Measurements from ENCODE around the gene EHMT1.

The EHMT1 gene

DNA sequence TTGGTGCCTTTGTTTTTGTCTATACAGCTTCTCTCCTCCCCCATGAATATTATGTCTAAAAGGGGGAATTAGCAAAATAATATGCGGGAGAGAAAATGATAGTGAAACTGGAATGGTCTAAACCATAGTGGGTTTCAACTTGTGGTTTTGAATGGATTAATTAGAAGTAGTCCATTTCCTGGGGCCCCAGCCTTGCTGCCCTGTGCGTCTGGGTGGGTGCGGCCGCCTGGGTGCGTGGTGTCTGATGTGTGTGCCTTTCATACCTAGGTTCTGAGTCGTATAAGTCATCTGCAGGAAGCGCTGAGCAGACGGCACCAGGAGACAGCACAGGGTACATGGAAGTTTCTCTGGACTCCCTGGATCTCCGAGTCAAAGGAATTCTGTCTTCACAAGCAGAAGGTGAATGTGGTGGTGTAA lies 138.8 kb downstream of the EHMT1 start:
- H3K4me1 ChIP-seq (ENCODE audit: control insufficient read depth, insufficient read depth, low read length) = no peaks in the 10 kb centered on the region
- no peak overlapping the region for H3K27ac ChIP-seq (ENCODE audit: low read depth, low read length)
- H3K4me3 ChIP-seq (ENCODE audit: low read depth, low read length) = no peak overlapping the region
- no peak overlapping the region for H3K9ac ChIP-seq (ENCODE audit: low read depth, low read length)
- no peaks in the 10 kb centered on the region for H3K27me3 ChIP-seq (ENCODE audit: control insufficient read depth, insufficient read depth, low read length)
- H3K36me3 ChIP-seq (ENCODE audit: control insufficient read depth, insufficient read depth, low read length) = peaks cover 92% of the 10 kb centered on the region
- no peaks in the 10 kb centered on the region for H3K9me3 ChIP-seq (ENCODE audit: control insufficient read depth, insufficient read depth, low read length)

DNA sequence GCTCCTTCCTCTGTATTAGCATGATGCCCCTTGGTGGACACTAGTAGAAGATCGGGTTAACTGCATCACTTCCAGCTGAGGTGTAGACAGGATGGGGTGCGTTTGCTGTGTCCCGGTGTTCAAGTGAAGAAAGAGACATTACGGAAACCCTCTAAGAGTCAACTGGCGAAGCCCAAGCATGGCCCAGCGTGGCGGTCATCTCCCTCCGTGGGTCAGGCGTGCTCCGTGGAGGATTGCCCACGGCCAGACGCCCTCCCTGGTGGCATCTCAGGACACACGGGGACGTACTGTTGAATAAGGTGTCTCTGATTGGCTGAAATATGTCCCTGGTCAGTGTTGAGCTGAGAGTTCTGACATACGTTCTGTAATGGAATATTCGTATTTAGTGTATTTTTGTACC lies 139.3 kb downstream of the EHMT1 start:
- peaks cover 92% of the 10 kb centered on the region for H3K36me3 ChIP-seq (ENCODE audit: control insufficient read depth, insufficient read depth, low read length)
- H3K4me1 ChIP-seq (ENCODE audit: control insufficient read depth, insufficient read depth, low read length) = no peaks in the 10 kb centered on the region
- H3K9ac ChIP-seq (ENCODE audit: low read depth, low read length) = no peak overlapping the region
- no peak overlapping the region for H3K4me3 ChIP-seq (ENCODE audit: low read depth, low read length)
- H3K9me3 ChIP-seq (ENCODE audit: control insufficient read depth, insufficient read depth, low read length) = no peaks in the 10 kb centered on the region
- H3K27me3 ChIP-seq (ENCODE audit: control insufficient read depth, insufficient read depth, low read length) = no peaks in the 10 kb centered on the region
- no peak overlapping the region for H3K27ac ChIP-seq (ENCODE audit: low read depth, low read length)

DNA sequence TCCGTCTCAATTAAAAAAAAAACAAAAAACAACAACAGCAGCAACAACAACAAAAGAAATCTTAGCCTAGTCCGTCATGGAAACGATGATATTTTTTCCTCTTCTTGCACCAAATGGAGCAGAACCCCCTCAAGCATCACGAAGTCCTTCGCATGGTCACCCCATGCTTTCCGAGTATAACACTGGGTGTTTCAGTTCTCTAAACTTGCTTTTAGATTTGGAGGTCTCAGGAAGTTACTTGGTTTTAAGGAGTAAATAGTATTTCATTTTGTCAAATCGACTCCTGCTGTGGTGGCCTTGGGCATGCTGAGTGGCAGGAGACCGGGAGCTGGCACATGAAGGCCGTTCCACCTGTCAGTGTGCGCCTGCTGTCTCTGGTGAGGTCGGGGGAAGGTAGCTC lies 140.3 kb downstream of the EHMT1 start:
- H3K9ac ChIP-seq (ENCODE audit: low read depth, low read length) = no peak overlapping the region
- no peaks in the 10 kb centered on the region for H3K4me1 ChIP-seq (ENCODE audit: control insufficient read depth, insufficient read depth, low read length)
- H3K27me3 ChIP-seq (ENCODE audit: control insufficient read depth, insufficient read depth, low read length) = no peaks in the 10 kb centered on the region
- H3K36me3 ChIP-seq (ENCODE audit: control insufficient read depth, insufficient read depth, low read length) = peaks cover 92% of the 10 kb centered on the region
- H3K9me3 ChIP-seq (ENCODE audit: control insufficient read depth, insufficient read depth, low read length) = no peaks in the 10 kb centered on the region
- H3K27ac ChIP-seq (ENCODE audit: low read depth, low read length) = no peak overlapping the region
- no peak overlapping the region for H3K4me3 ChIP-seq (ENCODE audit: low read depth, low read length)

DNA sequence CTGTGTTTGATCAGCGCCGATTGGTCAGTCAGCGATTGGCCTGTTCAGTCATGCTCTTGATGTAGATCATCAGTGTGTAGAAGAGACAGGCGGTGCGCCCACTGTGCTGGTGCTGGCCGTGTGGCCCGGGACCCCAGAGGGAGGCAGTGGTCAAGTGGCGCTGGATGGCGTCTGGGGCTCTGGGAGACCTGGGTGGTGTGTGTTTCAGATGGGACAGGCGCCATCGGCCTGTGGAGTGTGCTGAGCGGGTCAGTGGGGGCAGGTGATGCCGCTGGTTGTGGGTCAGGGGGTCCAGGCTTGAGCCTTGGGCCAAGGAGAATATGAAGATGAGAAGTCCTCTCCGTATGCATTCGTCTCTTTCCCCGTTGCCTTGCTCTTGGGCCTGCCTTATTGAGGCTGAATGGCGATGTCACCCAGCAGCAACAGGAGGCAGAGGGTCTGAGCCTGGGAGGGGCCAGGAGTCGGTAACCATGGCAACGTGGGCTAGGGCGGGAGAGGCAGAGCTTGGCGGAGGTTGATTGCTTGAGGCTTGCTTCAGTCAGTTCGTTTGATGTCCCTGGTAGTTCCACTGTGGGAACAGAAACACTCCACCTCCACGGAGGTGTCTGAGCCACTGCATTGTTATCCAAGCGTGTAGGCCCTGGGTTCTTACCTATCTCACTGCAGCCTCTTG lies 141.0 kb downstream of the EHMT1 start:
- Histone ChIP-seq H3K4me1 (ENCODE audit: control insufficient read depth, insufficient read depth, low read length) (no peaks in the 10 kb centered on the region), H3K4me3 (ENCODE audit: low read depth, low read length) (no peak overlapping the region), H3K9me3 (ENCODE audit: control insufficient read depth, insufficient read depth, low read length) (no peaks in the 10 kb centered on the region), H3K27ac (ENCODE audit: low read depth, low read length) (no peak overlapping the region), H3K9ac (ENCODE audit: low read depth, low read length) (no peak overlapping the region), H3K27me3 (ENCODE audit: control insufficient read depth, insufficient read depth, low read length) (no peaks in the 10 kb centered on the region), H3K36me3 (ENCODE audit: control insufficient read depth, insufficient read depth, low read length) (peaks cover 92% of the 10 kb centered on the region)

DNA sequence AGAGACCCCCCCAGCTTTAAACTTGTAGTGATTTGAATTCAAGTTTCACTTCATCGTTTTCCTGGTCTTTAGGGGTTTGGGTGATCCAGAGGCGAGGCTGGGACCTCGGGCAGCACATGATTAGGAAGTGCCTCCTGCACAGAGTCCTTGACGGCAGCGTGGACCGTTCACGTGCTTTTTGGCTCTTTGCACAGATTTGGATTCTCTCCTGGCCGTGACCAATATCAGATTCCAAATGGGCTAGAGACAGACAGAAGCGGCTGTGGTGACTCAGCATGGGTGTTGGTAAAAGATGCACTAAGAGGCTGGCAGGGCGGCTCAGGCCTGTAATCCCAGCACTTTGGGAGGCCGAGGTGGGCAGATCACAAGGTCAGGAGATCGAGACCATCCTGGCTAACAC lies 141.6 kb downstream of the EHMT1 start:
- H3K27me3 ChIP-seq (ENCODE audit: control insufficient read depth, insufficient read depth, low read length) = no peaks in the 10 kb centered on the region
- H3K36me3 ChIP-seq (ENCODE audit: control insufficient read depth, insufficient read depth, low read length) = peaks cover 90% of the 10 kb centered on the region
- H3K4me1 ChIP-seq (ENCODE audit: control insufficient read depth, insufficient read depth, low read length) = no peaks in the 10 kb centered on the region
- no peak overlapping the region for H3K9ac ChIP-seq (ENCODE audit: low read depth, low read length)
- H3K9me3 ChIP-seq (ENCODE audit: control insufficient read depth, insufficient read depth, low read length) = no peaks in the 10 kb centered on the region
- H3K27ac ChIP-seq (ENCODE audit: low read depth, low read length) = no peak overlapping the region
- H3K4me3 ChIP-seq (ENCODE audit: low read depth, low read length) = no peak overlapping the region

DNA sequence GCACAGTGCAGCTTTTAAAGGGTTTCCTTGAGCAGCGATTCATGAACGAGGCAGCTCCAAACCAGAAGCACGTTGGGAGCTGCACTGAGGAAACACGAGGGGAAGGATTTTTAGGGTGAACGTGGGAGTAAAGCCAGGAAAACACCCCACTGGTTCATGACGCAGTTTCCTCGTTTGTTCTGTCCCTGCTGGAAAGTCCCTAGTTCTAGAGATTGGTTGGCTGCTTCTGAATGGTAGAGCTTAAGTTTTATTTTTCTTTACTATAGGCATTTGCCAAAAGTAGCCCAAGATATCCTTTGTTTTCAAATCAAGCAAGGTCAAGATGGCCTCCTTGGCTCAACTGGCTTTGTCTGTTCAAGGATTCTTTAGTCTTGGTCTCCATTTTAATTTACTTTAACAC lies 142.2 kb downstream of the EHMT1 start:
- no peaks in the 10 kb centered on the region for H3K9me3 ChIP-seq (ENCODE audit: control insufficient read depth, insufficient read depth, low read length)
- H3K4me1 ChIP-seq (ENCODE audit: control insufficient read depth, insufficient read depth, low read length) = no peaks in the 10 kb centered on the region
- H3K36me3 ChIP-seq (ENCODE audit: control insufficient read depth, insufficient read depth, low read length) = peaks cover 88% of the 10 kb centered on the region
- H3K4me3 ChIP-seq (ENCODE audit: low read depth, low read length) = no peak overlapping the region
- no peak overlapping the region for H3K27ac ChIP-seq (ENCODE audit: low read depth, low read length)
- H3K9ac ChIP-seq (ENCODE audit: low read depth, low read length) = no peak overlapping the region
- H3K27me3 ChIP-seq (ENCODE audit: control insufficient read depth, insufficient read depth, low read length) = no peaks in the 10 kb centered on the region

DNA sequence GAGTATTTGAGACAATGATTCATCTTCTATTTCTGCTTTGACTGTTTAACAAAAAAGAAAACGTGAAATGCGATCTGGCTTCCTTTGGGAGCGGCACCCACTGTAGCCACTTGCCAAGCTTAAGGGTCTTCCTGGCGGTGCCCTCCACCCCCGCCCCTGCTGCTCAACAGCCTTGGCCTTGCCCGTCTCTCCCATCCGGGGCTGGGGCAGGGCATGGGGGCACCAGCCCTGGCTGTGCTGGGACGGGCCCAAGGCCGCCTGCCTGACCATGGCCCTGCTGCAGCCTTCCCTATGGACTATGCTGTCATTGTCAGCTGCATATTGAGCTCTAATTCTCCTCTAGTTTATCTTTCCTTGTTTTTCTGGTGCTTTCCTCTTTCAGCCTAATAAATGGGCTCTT lies 143.0 kb downstream of the EHMT1 start:
- Histone ChIP-seq H3K36me3 (ENCODE audit: control insufficient read depth, insufficient read depth, low read length) (peaks cover 87% of the 10 kb centered on the region), H3K9ac (ENCODE audit: low read depth, low read length) (no peak overlapping the region)

DNA sequence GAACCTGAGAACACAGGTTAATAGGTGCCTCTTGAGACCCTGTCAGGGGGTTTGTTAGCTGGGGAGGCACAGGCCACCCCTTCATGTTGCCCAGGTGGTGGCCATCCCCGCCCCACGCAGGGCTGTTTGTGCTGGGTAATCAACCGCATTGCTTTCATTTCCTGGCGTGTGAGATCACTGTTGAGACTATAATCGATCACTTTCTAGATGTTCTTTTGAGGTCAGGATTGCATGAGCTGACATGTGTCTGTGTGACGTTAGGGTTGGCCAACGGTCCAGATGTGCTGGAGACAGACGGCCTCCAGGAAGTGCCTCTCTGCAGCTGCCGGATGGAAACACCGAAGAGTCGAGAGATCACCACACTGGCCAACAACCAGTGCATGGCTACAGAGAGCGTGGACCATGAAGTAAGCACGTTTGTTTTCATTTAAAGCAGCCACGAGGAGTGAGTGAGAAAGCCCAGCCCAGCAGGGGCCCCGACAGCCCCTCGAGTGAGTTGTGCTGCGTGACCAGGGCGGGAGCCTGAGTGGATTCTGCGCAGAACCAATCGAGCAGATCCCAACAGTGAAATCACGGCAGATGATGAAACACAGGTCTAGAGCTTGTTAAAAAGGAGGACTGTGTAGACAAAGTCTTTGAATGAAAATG lies 143.7 kb downstream of the EHMT1 start:
- Histone ChIP-seq H3K36me3 (ENCODE audit: control insufficient read depth, insufficient read depth, low read length) (peaks cover 87% of the 10 kb centered on the region), H3K27ac (ENCODE audit: low read depth, low read length) (no peak overlapping the region), H3K9ac (ENCODE audit: low read depth, low read length) (no peak overlapping the region)

More for the DNA sequence above, 143.0 kb downstream of the EHMT1 start:
- H3K4me3 ChIP-seq (ENCODE audit: low read depth, low read length) = no peak overlapping the region
- no peaks in the 10 kb centered on the region for H3K4me1 ChIP-seq (ENCODE audit: control insufficient read depth, insufficient read depth, low read length)
- no peaks in the 10 kb centered on the region for H3K9me3 ChIP-seq (ENCODE audit: control insufficient read depth, insufficient read depth, low read length)
- H3K27me3 ChIP-seq (ENCODE audit: control insufficient read depth, insufficient read depth, low read length) = no peaks in the 10 kb centered on the region
- H3K27ac ChIP-seq (ENCODE audit: low read depth, low read length) = no peak overlapping the region

DNA sequence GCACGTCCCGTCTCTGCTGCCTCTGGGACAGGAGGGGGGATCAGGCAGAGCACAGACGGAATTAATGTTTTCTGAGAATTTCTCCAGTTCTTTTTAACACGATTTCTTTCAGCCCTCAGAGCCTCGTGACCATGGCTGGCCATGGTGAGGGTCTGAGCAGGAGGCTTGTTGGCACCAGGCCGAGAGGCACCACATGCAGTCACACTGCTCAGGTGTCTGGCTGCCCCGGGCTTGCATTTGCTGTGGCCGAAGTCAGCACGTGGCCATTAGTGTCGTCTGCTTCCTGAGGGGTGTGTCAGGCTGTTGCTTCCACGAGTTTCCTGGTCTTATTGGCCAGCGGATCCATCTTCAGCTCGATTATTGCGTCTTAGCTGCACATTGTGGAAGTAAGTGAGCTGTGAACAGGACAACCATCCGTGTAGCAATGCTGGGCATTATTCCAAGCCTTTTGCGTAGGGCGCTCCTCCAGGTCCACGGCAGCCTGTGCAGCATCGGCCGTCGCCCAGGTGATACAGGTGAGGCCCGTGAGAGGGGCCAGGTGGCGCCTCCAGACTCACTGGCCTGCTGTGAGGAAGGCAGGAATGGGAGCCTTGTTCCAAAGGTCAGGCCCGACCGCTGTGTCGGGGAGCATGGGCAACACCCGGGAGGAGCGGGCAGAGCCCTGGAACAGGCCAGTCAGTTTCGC lies 144.6 kb downstream of the EHMT1 start:
- Histone ChIP-seq H3K9ac (ENCODE audit: low read depth, low read length) (no peak overlapping the region), H3K9me3 (ENCODE audit: control insufficient read depth, insufficient read depth, low read length) (no peaks in the 10 kb centered on the region), H3K27ac (ENCODE audit: low read depth, low read length) (no peak overlapping the region), H3K4me1 (ENCODE audit: control insufficient read depth, insufficient read depth, low read length) (no peaks in the 10 kb centered on the region), H3K36me3 (ENCODE audit: control insufficient read depth, insufficient read depth, low read length) (peaks cover 84% of the 10 kb centered on the region), H3K4me3 (ENCODE audit: low read depth, low read length) (no peak overlapping the region), H3K27me3 (ENCODE audit: control insufficient read depth, insufficient read depth, low read length) (no peaks in the 10 kb centered on the region)

More for the DNA sequence above, 143.7 kb downstream of the EHMT1 start:
- Histone ChIP-seq H3K4me1 (ENCODE audit: control insufficient read depth, insufficient read depth, low read length) (no peaks in the 10 kb centered on the region), H3K9me3 (ENCODE audit: control insufficient read depth, insufficient read depth, low read length) (no peaks in the 10 kb centered on the region), H3K27me3 (ENCODE audit: control insufficient read depth, insufficient read depth, low read length) (no peaks in the 10 kb centered on the region), H3K4me3 (ENCODE audit: low read depth, low read length) (no peak overlapping the region)

DNA sequence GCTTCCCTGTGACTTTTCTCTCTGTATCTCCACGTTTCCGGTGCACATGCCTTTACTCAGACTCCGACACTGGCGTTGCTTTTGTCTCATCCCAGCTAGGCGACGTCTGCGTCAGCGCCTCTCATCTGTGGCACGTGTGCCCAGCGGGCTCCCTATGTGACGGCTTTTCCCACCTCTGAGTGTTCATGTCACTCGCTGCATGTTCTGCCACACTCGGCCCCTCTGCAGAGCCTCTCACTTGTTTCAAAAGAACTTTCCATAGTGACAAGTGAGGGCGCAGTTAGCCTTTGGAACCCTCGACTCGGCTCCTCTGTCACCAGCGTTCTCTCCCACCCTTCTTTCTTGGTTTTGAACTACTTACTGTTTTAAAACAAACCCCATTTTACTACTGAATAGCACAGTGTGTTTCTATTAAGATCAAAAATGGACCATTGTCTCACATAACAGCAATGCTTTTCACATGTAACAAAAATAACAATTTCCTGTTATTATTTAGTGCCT lies 145.4 kb downstream of the EHMT1 start:
- Histone ChIP-seq H3K9me3 (ENCODE audit: control insufficient read depth, insufficient read depth, low read length) (no peaks in the 10 kb centered on the region), H3K9ac (ENCODE audit: low read depth, low read length) (no peak overlapping the region), H3K4me1 (ENCODE audit: control insufficient read depth, insufficient read depth, low read length) (no peaks in the 10 kb centered on the region), H3K4me3 (ENCODE audit: low read depth, low read length) (no peak overlapping the region), H3K27ac (ENCODE audit: low read depth, low read length) (no peak overlapping the region), H3K27me3 (ENCODE audit: control insufficient read depth, insufficient read depth, low read length) (no peaks in the 10 kb centered on the region), H3K36me3 (ENCODE audit: control insufficient read depth, insufficient read depth, low read length) (peaks cover 84% of the 10 kb centered on the region)

DNA sequence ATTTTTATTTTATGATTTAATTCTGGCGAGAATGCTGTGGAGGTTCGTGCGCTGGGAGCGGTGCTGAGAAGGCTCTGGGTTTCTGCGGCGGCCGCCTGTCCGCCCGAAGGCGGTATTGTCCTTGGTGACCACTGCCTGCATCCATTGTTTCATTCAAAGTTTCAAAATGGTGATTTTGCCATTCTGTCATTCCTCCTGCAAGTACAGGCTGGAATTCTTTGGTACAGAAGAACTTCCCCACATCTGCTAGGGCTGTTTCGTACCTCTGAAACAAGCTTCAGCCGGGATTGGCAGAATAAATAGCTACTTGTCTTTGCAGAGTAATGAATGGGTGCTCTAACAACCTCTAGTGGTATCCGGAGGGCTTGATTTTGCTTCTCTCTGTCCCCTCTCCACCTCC lies 146.2 kb downstream of the EHMT1 start:
- H3K9me3 ChIP-seq (ENCODE audit: control insufficient read depth, insufficient read depth, low read length) = no peaks in the 10 kb centered on the region
- H3K27me3 ChIP-seq (ENCODE audit: control insufficient read depth, insufficient read depth, low read length) = no peaks in the 10 kb centered on the region
- H3K4me3 ChIP-seq (ENCODE audit: low read depth, low read length) = no peak overlapping the region
- no peak overlapping the region for H3K27ac ChIP-seq (ENCODE audit: low read depth, low read length)
- H3K36me3 ChIP-seq (ENCODE audit: control insufficient read depth, insufficient read depth, low read length) = peaks cover 84% of the 10 kb centered on the region
- no peak overlapping the region for H3K9ac ChIP-seq (ENCODE audit: low read depth, low read length)
- no peaks in the 10 kb centered on the region for H3K4me1 ChIP-seq (ENCODE audit: control insufficient read depth, insufficient read depth, low read length)

Data from HUES48 (cell line).